HepG2 (cell line): ENCODE data around the gene ACSL6. TPM values are rescaled to one million over a fixed set of nuclear protein-coding genes. Genes with fewer than 3 reads are reported as not detected.

Experiments used
- ARID5B ChIP-seq: IDR thresholded peaks from 2 replicates; pipeline ENCODE4 v1.4.0; 2020; ENCODE audit warnings: mild to moderate bottlenecking, missing genetic modification reagents
- JARID2 ChIP-seq: sonication (generic); formaldehyde crosslinking; IDR thresholded peaks from 2 replicates; pipeline ENCODE4 v1.8.1; 2023; ENCODE audit warnings: missing genetic modification reagents, inconsistent platforms; ENCODE audit not compliant: insufficient replicate concordance
- KDM5B ChIP-seq: sonication (generic); formaldehyde crosslinking; IDR thresholded peaks from 2 replicates; pipeline ENCODE4 v1.4.0; 2020; ENCODE audit warnings: missing genetic modification reagents, mild to moderate bottlenecking, borderline replicate concordance
- MTA1 ChIP-seq: sonication (generic); formaldehyde crosslinking; IDR thresholded peaks from 2 replicates; pipeline ENCODE4 v1.4.0; 2020; ENCODE audit warnings: missing genetic modification reagents, mild to moderate bottlenecking, borderline replicate concordance
- SMARCC2 ChIP-seq: fragments of 450-650 bp; IDR thresholded peaks from 2 replicates; pipeline ENCODE4 v1.6.1; 2017; ENCODE audit warnings: antibody characterized with exemption, mild to moderate bottlenecking
- USF2 ChIP-seq, 2 experiments: sonication (generic) in 1 of 2; formaldehyde crosslinking in 1 of 2; IDR thresholded peaks; 2 replicates each; pipeline versions ENCODE4 v1.5.1 to v1.6.1; 2011 to 2020; ENCODE audit warnings: borderline replicate concordance in 1 of 2, low read depth in 1 of 2, low read length in 1 of 2, mild to moderate bottlenecking in 1 of 2, missing genetic modification reagents in 1 of 2, moderate library complexity in 1 of 2
- ZNF12 ChIP-seq: sonication (generic); formaldehyde crosslinking; IDR thresholded peaks from 2 replicates; pipeline ENCODE4 v1.5.0; 2020; ENCODE audit warnings: missing genetic modification reagents
- ZNF296 ChIP-seq: sonication (generic); formaldehyde crosslinking; conservative IDR thresholded peaks from 2 replicates; pipeline ENCODE4 v1.5.0; 2020; ENCODE audit warnings: mild to moderate bottlenecking, missing genetic modification reagents
- ZNF510 ChIP-seq: sonication (generic); formaldehyde crosslinking; IDR thresholded peaks from 2 replicates; pipeline ENCODE4 v1.4.0; 2020; ENCODE audit warnings: low read depth, mild to moderate bottlenecking, missing genetic modification reagents
- ZNF562 ChIP-seq: sonication (generic); formaldehyde crosslinking; IDR thresholded peaks from 2 replicates; pipeline ENCODE4 v1.8.0; 2022; ENCODE audit warnings: missing genetic modification reagents, borderline replicate concordance
- ZNF672 ChIP-seq: sonication (generic); formaldehyde crosslinking; IDR thresholded peaks from 2 replicates; pipeline ENCODE4 v1.8.1; 2022; ENCODE audit warnings: missing genetic modification reagents
- ZNF710 ChIP-seq: sonication (generic); formaldehyde crosslinking; IDR thresholded peaks from 2 replicates; pipeline ENCODE4 v1.5.0; 2020; ENCODE audit warnings: mild to moderate bottlenecking, missing genetic modification reagents, borderline replicate concordance
- polyA plus RNA-seq, 8 experiments: library from polyadenylated mRNA; depleted of rRNA in 3 of 8; stranded (reverse) in 7 of 8; unstranded in 1 of 8; fragments of >200 nt; fragmentation: Illumina TruSeq in 4 of 8; extraction: Trizol in 4 of 8; gene quantifications; 2 replicates each; pipeline versions ENCODE4 v1.2.1 to v1.2.3, GENCODE V29; 2011 to 2016; ENCODE audit warnings: low read depth in 4 of 8, missing spikeins in 1 of 8, mixed read lengths in 1 of 8; ENCODE audit not compliant: insufficient read depth in 1 of 8
- total RNA-seq, 5 experiments: library from RNA; depleted of rRNA; stranded (reverse); fragments of >200 nt; fragmentation: Illumina TruSeq; extraction: Trizol; gene quantifications; 2 replicates each; pipeline ENCODE4 v1.2.3, GENCODE V29; 2016; ENCODE audit warnings: low read depth in 1 of 5
- TF ChIP-seq, protein P1 (sequence below): sonication (generic); formaldehyde crosslinking; IDR thresholded peaks from 2 replicates; pipeline ENCODE4 v1.4.0; 2020; ENCODE audit warnings: mild to moderate bottlenecking, missing genetic modification reagents
- TF ChIP-seq, protein P2 (sequence below): sonication (generic); formaldehyde crosslinking; conservative IDR thresholded peaks from 2 replicates; pipeline ENCODE4 v1.4.0; 2020; ENCODE audit warnings: missing genetic modification reagents
- TF ChIP-seq, protein P3 (sequence below): sonication (generic); formaldehyde crosslinking; IDR thresholded peaks from 2 replicates; pipeline ENCODE4 v1.4.0; 2020; ENCODE audit warnings: missing genetic modification reagents, borderline replicate concordance

Gene ACSL6
- total and polyA plus RNA-seq, 2 of the 13 experiments (the other 11 are each of a cell fraction or from before 2014, with no cell fraction given), result 3.7 to 3.8 TPM

DNA sequence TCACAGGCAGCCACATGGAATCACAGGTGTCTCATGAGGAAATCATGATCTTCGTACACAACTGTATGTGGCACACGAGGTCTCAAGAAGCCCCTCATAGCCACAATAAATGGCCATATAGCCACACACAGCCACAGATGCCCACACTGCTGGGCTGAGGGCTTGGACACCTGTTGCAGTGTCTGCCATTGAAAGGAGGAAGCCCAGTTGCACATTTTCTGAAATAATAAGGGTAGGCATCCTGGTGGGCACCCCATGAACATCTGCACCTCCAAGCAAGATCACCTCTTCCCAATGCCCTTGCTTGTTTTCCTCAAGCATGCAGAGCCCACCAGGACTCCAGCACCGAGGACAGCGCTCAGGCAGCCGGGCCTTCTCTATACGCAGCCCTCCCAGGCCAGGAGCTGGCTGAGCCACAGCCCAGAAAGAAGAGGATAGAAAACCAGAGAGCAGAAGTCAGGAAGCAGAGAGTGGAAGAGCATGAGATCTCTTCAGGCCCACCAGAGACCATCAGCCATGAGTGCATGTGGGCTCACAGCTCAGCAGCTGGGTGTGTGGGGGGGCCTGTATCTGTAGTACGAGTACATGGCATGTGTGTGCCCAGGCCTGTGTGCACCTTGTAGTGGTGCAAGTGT, 1.0 kb upstream of the ACSL6 start (continued):
- no peak for TF ChIP-seq ZNF510 (CRISPR knock-in tag)
- TF ChIP-seq, protein P1, sequence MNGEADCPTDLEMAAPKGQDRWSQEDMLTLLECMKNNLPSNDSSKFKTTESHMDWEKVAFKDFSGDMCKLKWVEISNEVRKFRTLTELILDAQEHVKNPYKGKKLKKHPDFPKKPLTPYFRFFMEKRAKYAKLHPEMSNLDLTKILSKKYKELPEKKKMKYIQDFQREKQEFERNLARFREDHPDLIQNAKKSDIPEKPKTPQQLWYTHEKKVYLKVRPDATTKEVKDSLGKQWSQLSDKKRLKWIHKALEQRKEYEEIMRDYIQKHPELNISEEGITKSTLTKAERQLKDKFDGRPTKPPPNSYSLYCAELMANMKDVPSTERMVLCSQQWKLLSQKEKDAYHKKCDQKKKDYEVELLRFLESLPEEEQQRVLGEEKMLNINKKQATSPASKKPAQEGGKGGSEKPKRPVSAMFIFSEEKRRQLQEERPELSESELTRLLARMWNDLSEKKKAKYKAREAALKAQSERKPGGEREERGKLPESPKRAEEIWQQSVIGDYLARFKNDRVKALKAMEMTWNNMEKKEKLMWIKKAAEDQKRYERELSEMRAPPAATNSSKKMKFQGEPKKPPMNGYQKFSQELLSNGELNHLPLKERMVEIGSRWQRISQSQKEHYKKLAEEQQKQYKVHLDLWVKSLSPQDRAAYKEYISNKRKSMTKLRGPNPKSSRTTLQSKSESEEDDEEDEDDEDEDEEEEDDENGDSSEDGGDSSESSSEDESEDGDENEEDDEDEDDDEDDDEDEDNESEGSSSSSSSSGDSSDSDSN (CRISPR knock-in tag), result no peak
- peak; percentile 67 for TF ChIP-seq ARID5B (CRISPR knock-in tag)
- peak; percentile 82 for TF ChIP-seq ZNF12 (CRISPR knock-in tag)
- TF ChIP-seq MTA1 (CRISPR knock-in tag), result no peak
- no peak for TF ChIP-seq ZNF710
- peak; percentile 78 for TF ChIP-seq JARID2 (CRISPR knock-in tag)
- no peak for TF ChIP-seq SMARCC2
- no peak for TF ChIP-seq ZNF562 (CRISPR knock-in tag)
- peak; percentile 41; the same call in 1 of the 2 replicates for TF ChIP-seq KDM5B (CRISPR knock-in tag)
- TF ChIP-seq, protein P2, sequence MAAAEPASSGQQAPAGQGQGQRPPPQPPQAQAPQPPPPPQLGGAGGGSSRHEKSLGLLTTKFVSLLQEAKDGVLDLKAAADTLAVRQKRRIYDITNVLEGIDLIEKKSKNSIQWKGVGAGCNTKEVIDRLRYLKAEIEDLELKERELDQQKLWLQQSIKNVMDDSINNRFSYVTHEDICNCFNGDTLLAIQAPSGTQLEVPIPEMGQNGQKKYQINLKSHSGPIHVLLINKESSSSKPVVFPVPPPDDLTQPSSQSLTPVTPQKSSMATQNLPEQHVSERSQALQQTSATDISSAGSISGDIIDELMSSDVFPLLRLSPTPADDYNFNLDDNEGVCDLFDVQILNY (CRISPR knock-in tag), result no peak
- TF ChIP-seq ZNF296 (CRISPR knock-in tag), result no peak
- TF ChIP-seq, protein P3, sequence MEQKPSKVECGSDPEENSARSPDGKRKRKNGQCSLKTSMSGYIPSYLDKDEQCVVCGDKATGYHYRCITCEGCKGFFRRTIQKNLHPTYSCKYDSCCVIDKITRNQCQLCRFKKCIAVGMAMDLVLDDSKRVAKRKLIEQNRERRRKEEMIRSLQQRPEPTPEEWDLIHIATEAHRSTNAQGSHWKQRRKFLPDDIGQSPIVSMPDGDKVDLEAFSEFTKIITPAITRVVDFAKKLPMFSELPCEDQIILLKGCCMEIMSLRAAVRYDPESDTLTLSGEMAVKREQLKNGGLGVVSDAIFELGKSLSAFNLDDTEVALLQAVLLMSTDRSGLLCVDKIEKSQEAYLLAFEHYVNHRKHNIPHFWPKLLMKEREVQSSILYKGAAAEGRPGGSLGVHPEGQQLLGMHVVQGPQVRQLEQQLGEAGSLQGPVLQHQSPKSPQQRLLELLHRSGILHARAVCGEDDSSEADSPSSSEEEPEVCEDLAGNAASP, result peak; percentile 74; the same call in 1 of the 2 replicates
- no peak for TF ChIP-seq ZNF672
- no peak for TF ChIP-seq USF2 (IDR thresholded peaks at IDR 0.05; ENCODE audit: low read depth, low read length)
- no peak for TF ChIP-seq USF2 (CRISPR knock-in tag; IDR thresholded peaks at IDR 0.05; ENCODE audit: borderline replicate concordance)
